Naive B cell (primary cell): ENCODE results near the gene CHST4. TPM values are rescaled to one million over a fixed set of nuclear protein-coding genes. Genes with fewer than 3 reads are reported as not detected.
"Not testable (repeated sequence)": the region's sequence is repeated elsewhere in the genome, so short reads cannot be mapped to it uniquely, and the experiment has no call there.

Experiments
- ATAC-seq, 2 donors: fragments of 150-1000 bp; cut with Tn5 transposase; 2 replicates each; pipeline ENCODE4 v1.10.0; 2021; ENCODE audit warnings: low read depth in 2 of 2, mild to moderate bottlenecking in 2 of 2, moderate library complexity in 2 of 2
- DNase-seq: peaks from one replicate; pipeline ENCODE4 v3.0.0; 2022
- H3K27ac Mint-ChIP-seq, 6 donors: one replicate each; pipeline ENCODE4 v1.8.0; 2020 to 2022; ENCODE audit warnings: mild to moderate bottlenecking in 6 of 6, mixed read lengths in 6 of 6, moderate library complexity in 5 of 6, inconsistent platforms in 2 of 6
- H3K27me3 Mint-ChIP-seq, 3 donors: one replicate each; pipeline ENCODE4 v1.8.0; 2021 to 2022; ENCODE audit warnings: mixed read lengths in 3 of 3, mild to moderate bottlenecking in 1 of 3
- H3K36me3 Mint-ChIP-seq, 2 donors: one replicate each; pipeline ENCODE4 v1.8.0; 2020 to 2022; ENCODE audit warnings: mixed read lengths in 2 of 2, inconsistent platforms in 1 of 2, mild to moderate bottlenecking in 1 of 2
- H3K4me1 Mint-ChIP-seq, 3 donors: one replicate each; pipeline ENCODE4 v1.8.0; 2020 to 2022; ENCODE audit warnings: mixed read lengths in 3 of 3, inconsistent platforms in 1 of 3, mild to moderate bottlenecking in 1 of 3, moderate library complexity in 1 of 3
- H3K4me3 Mint-ChIP-seq, 8 donors: one replicate each; pipeline ENCODE4 v1.8.0; 2020 to 2022; ENCODE audit warnings: mild to moderate bottlenecking in 8 of 8, mixed read lengths in 8 of 8, moderate library complexity in 8 of 8, inconsistent platforms in 2 of 8
- H3K9me3 Mint-ChIP-seq, 7 donors: one replicate each; pipeline ENCODE4 v1.8.0; 2020 to 2022; ENCODE audit warnings: mixed read lengths in 7 of 7, mild to moderate bottlenecking in 5 of 7, inconsistent platforms in 2 of 7, moderate library complexity in 1 of 7
- polyA plus RNA-seq, 6 donors: library from polyadenylated mRNA; unstranded; fragments of 300-500 nt; fragmentation: Illumina TruSeq; gene quantifications; one replicate each; pipeline ENCODE4 v1.2.3, GENCODE V29; 2021; ENCODE audit warnings: low read depth in 6 of 6

CHST4 gene
- polyA plus RNA-seq, 6 donors from 2014 or later = not detected

DNA sequence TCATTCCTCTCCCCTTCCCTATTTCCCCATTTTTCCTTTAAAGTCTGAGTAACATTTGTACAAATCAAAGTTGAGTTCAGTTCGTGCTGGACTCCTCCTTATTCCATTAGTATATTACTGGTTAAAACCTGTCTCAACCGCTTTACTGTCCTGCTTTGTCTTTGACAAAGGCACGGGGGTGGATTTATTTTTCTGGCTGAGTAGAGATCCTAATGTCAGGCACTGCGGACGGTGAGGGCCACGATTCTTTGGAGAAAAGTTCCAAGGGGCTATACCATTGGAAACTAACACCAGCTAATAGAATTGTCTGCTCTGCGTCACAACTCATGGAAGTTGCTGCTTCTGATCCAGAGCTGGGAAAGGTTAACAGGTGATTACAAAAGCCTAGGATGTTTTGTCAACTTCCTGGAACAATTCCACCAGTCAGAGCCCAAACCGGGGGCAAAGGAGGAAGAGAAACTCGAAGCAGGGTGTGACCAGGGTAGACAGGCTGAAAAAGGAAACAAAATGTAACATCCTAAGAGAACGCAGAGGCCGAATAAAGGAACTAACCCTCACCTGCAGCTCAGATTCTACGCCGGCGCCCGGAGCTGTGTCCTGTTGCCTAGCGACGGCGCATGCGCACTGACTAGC, 38.2 kb downstream of the CHST4 start:
- Mint-ChIP-seq H3K27me3 (no peaks in the 10 kb centered on the region), H3K9me3 (peaks cover 3 to 31% (median 20%) of the 10 kb centered on the region in 7 donors), H3K4me1 (peaks cover 32 to 50% (median 43%) of the 10 kb centered on the region in 3 donors), H3K27ac (peak overlapping the region; percentile 97 to 100 (median 99)), H3K36me3 (peaks cover 4 to 23% of the 10 kb centered on the region in 2 donors), H3K4me3 (peak overlapping the region; percentile 84 to 95 (median 91))
- DNase-seq (no peak), ATAC-seq (peak; percentile 86 to 87)

GRCh38 chr16:71565812-71566700, 39.8 kb downstream of the CHST4 start:
- DNase-seq (peak; percentile 33), ATAC-seq (no peak)
- Mint-ChIP-seq H3K36me3 (peaks cover 4 to 22% of the 10 kb centered on the region in 2 donors), H3K9me3 (peaks cover 3 to 23% (median 18%) of the 10 kb centered on the region in 7 donors), H3K4me3 (peak overlapping the region; percentile 84 to 95 (median 91)), H3K4me1 (peaks cover 35 to 50% (median 42%) of the 10 kb centered on the region in 3 donors), H3K27me3 (no peaks in the 10 kb centered on the region), H3K27ac (peak overlapping the region; percentile 97 to 100 (median 99))

DNA sequence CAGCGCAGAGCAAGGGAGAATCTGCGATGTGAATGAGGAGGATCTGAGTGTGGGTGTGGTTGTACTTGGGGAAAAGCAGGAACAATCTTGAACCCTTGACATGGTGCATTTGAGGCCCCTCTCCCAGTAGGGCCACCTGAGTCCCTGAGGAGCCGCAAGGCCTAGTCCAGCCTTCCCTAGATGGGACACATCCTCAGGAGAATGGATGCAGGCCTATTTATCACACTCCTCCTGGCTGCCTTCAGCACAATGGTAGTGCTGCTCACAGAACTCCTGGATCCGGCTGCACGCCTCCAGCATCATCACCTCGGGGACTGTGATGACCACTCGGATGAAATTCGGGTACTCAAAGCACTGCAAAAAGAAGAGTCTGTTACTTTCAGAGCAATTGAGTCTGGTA, 41.7 kb downstream of the CHST4 start:
- H3K9me3 Mint-ChIP-seq = peaks cover under 1 to 9% (median 4%) of the 10 kb centered on the region in 7 donors
- peaks cover 4 to 14% of the 10 kb centered on the region in 2 donors for H3K36me3 Mint-ChIP-seq
- no peak for ATAC-seq
- no peak for DNase-seq
- H3K4me1 Mint-ChIP-seq = peaks cover 35 to 43% (median 42%) of the 10 kb centered on the region in 3 donors
- peak overlapping the region in 5 of 6 donors; percentile 42 to 64 (median 58) for H3K27ac Mint-ChIP-seq
- no peaks in the 10 kb centered on the region for H3K27me3 Mint-ChIP-seq
- H3K4me3 Mint-ChIP-seq = peak overlapping the region in 1 of 8 donors; percentile 30

DNA sequence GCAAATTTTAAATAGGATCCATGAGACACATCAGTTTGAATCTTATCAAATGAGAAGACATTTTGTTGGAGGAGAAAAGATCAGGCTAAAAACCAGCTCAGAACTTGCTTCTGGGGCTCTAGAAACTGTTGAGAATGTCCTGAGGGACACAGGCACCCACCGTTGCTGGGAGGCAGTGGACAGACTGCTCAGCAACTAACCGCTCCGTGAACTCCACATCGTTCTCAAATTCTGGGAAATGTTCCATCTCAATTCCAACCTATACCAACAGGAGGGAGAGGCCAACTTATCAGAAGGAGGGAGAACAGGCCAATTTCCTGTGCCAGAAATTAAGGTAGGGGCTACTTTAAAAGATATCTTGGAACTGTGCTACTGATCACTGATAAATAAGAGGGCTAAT, 42.3 kb downstream of the CHST4 start:
- H3K9me3 Mint-ChIP-seq = peaks cover 0 to 9% (median 4%) of the 10 kb centered on the region in 7 donors
- peak overlapping the region in 5 of 6 donors; percentile 4 to 60 (median 25) for H3K27ac Mint-ChIP-seq
- H3K36me3 Mint-ChIP-seq = peaks cover 4 to 14% of the 10 kb centered on the region in 2 donors
- H3K4me3 Mint-ChIP-seq = no peak overlapping the region
- ATAC-seq (no peak), DNase-seq (no peak)
- H3K27me3 Mint-ChIP-seq = no peaks in the 10 kb centered on the region
- peaks cover 35 to 43% (median 42%) of the 10 kb centered on the region in 3 donors for H3K4me1 Mint-ChIP-seq

GRCh38 chr16:71569621-71570020, 43.4 kb downstream of the CHST4 start:
- peaks cover 4 to 7% of the 10 kb centered on the region in 2 donors for H3K36me3 Mint-ChIP-seq

DNA sequence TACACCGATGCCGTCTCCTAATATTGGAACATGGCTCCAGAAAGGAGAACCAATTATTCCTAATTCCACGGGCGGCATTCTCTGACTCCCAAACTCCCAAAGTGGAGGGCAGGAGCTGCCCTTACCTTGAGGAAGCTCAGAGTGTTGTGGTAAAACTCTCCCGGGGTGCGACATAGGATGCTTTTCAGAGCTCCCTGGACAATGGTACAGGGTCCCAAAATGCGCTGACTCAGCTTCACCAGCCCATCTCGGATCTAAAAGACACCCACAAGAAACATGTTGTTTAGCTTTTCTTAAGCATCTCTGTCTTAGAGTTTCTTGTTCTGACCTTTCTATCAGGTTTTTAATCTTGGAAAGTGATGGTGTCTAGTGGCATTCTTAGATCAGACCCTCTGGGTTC, 43.9 kb downstream of the CHST4 start:
- H3K36me3 Mint-ChIP-seq = peaks cover 4 to 7% of the 10 kb centered on the region in 2 donors
- no peak overlapping the region for H3K27ac Mint-ChIP-seq
- peaks cover 0 to 3% (median 0%) of the 10 kb centered on the region in 7 donors for H3K9me3 Mint-ChIP-seq
- ATAC-seq (no peak), DNase-seq (no peak)
- H3K4me3 Mint-ChIP-seq = no peak overlapping the region
- no peaks in the 10 kb centered on the region for H3K27me3 Mint-ChIP-seq
- H3K4me1 Mint-ChIP-seq = peaks cover 24 to 40% (median 29%) of the 10 kb centered on the region in 3 donors

More at GRCh38 chr16:71569621-71570020, 43.4 kb downstream of the CHST4 start:
- Mint-ChIP-seq H3K27me3 (no peaks in the 10 kb centered on the region), H3K4me3 (peak overlapping the region in 1 of 8 donors; percentile 73), H3K27ac (peak overlapping the region in 2 of 6 donors; percentile 6 to 87), H3K9me3 (peaks cover 0 to 3% (median under 1%) of the 10 kb centered on the region in 7 donors), H3K4me1 (peaks cover 28 to 39% (median 34%) of the 10 kb centered on the region in 3 donors)
- ATAC-seq = no peak
- DNase-seq = no peak

GRCh38 chr16:71572497-71573116, 46.4 kb downstream of the CHST4 start:
- peaks cover 2 to 4% of the 10 kb centered on the region in 2 donors for H3K36me3 Mint-ChIP-seq
- H3K27ac Mint-ChIP-seq = peak overlapping the region in 2 of 6 donors; percentile 46 to 76
- H3K9me3 Mint-ChIP-seq = no peaks in the 10 kb centered on the region
- H3K4me3 Mint-ChIP-seq = no peak overlapping the region
- ATAC-seq (no peak), DNase-seq (no peak)
- H3K27me3 Mint-ChIP-seq = peaks cover 5 to 8% (median 6%) of the 10 kb centered on the region in 3 donors
- H3K4me1 Mint-ChIP-seq = peaks cover 5 to 17% (median 7%) of the 10 kb centered on the region in 3 donors

DNA sequence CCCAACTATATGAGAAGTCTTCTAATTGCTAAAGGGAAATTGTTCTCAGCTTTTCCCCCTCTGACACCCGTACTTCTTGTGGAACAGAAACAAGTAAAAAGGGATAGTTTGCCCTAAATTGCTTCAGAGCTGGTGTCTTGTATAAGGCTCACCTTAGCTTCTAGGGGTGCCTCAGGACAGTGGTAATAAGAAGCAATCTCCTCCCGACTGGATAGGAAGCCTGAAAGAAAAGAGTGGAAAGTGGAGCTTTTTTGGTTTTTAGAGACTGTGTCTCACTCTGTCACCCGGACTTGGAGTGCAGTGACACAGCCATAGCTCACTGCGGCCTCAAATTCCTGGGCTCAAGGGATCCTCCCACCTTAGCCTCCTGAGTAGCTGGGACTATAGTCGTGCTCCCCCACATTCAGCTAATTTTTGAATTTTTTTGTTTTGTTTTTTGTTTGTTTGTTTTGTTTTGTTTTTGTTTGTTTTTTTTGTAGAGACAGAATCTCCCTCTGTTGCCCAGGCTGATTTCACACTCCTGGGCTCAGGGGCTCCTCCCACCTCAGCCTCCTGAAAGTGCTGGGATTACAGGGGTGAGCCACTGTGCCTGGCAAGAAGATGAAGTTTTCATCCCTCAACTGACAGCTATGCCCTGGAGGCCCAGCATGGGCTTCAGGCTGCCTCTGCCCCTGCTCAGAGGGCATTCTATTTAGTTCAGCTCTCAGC, 47.3 kb downstream of the CHST4 start:
- peaks cover 8% of the 10 kb centered on the region in 3 donors for H3K27me3 Mint-ChIP-seq
- no peak for DNase-seq
- H3K36me3 Mint-ChIP-seq = peaks cover 0 to 5% of the 10 kb centered on the region in 2 donors
- peaks cover 1 to 9% (median 3%) of the 10 kb centered on the region in 3 donors for H3K4me1 Mint-ChIP-seq
- H3K9me3 Mint-ChIP-seq = no peaks in the 10 kb centered on the region
- ATAC-seq = no peak
- H3K4me3 Mint-ChIP-seq = peak overlapping the region in 3 of 8 donors; percentile 10 to 69 (median 15)
- peak overlapping the region in 2 of 6 donors; percentile 10 to 67 for H3K27ac Mint-ChIP-seq

DNA sequence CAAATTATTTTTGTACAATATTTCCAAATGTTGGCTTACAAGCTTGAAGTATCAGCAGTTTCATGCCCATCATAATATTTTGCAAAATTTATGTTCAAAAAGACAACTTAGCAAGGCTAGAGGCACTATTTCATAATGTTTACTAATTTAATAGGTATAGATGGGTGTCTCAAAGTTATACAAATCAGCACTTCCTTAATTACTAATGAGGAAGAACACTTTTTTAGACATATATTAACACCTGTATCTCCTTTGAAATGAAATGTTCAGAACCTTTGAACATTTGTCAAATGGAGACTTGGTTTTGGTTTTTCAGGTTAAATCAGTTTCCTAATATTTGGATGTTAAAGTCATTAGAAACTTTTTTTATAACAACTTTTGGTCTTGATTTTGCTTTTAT, 48.5 kb downstream of the CHST4 start:
- Mint-ChIP-seq H3K4me1 (peaks cover 0 to 8% (median 2%) of the 10 kb centered on the region in 3 donors), H3K27me3 (peaks cover 8% of the 10 kb centered on the region in 3 donors), H3K9me3 (no peaks in the 10 kb centered on the region), H3K36me3 (peaks cover 0 to 5% of the 10 kb centered on the region in 2 donors), H3K4me3 (no peak overlapping the region), H3K27ac (no peak overlapping the region)
- DNase-seq (no peak), ATAC-seq (peak; percentile 54 to 63)

DNA sequence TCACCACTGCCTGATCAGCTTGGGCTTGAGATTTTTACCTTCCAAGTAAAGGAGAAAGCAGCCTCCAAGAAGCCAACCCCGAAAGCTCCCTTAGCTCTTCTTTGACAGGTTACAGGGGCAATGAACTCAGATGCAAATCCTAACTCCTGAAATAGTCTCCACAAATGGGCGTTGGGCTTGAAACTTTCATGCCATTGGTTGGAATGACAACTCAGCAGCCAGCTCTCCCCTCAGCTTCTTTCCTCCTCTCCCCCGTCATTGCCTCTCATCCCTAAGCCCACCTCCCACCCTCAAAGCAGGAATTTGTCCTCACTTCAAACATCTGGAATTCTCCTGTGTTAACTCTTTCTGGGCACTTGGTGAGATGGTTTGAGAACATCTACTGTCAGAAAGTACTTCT, 50.7 kb downstream of the CHST4 start, which contains the start of gene TAT:
TAT (minus strand) TSS at position 122 of the 400 bp plus-strand sequence. CDS start 677 bp downstream, outside the sequence.
- Mint-ChIP-seq H3K36me3 (peaks cover 0 to 5% of the 10 kb centered on the region in 2 donors), H3K27ac (peak within 1 kb of the TSS in 1 of 6 donors; percentile 75), H3K27me3 (peaks cover 8 to 18% (median 8%) of the 10 kb centered on the region in 3 donors), H3K9me3 (no peaks in the 10 kb centered on the region), H3K4me1 (peaks cover 0 to 8% (median 7%) of the 10 kb centered on the region in 3 donors), H3K4me3 (no peak within 1 kb of the TSS)
- no peak for ATAC-seq
- no peak for DNase-seq

GRCh38 chr16:71582553-71582848, 56.3 kb downstream of the CHST4 start:
- H3K27ac Mint-ChIP-seq, ATAC-seq: not testable (repeated sequence)
- peaks cover 10 to 21% (median 15%) of the 10 kb centered on the region in 3 donors for H3K27me3 Mint-ChIP-seq

DNA sequence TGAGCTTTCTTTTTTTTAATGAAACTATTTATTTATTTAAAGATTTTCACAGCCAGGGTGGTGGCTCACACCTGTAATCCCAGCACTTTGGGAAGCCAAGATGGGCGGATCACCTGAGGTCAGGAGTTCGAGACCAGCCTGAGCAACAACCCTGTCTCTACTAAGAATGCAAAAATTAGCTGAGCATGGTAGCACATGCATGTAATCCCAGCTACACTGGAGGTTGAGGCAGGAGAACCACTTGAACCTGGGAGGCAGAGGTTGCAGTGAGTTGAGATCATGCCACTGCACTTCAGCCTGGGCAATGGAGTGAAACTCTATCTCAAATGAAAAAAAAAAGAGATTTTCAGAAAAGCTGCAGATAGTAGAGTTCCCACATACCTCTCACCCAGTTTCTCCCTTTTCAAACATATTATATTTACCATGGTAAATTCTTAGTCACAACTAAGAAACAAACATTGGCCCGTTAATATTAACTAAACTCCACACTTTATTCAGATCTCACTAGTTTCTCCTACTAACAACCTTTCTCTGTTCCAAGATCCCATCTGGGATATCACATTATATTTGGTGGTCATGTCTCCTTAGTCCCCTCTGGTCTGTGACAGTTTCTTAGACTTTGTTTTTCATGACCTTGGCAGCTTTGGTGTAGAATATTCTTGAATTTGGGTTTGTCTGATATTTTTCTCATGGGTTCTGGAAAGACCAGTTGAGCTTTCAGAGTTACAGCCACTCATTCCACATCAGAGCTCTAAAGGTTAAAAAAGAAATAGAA, 58.5 kb downstream of the CHST4 start:
- Mint-ChIP-seq H3K4me3 (no peak overlapping the region), H3K9me3 (peaks cover 0 to 9% (median 0%) of the 10 kb centered on the region in 7 donors), H3K4me1 (peaks cover 6 to 19% (median 12%) of the 10 kb centered on the region in 3 donors), H3K27me3 (peaks cover 13 to 24% (median 15%) of the 10 kb centered on the region in 3 donors), H3K36me3 (peaks cover 0 to 5% of the 10 kb centered on the region in 2 donors), H3K27ac (no peak overlapping the region)
- DNase-seq (no peak), ATAC-seq (no peak)

More at GRCh38 chr16:71582553-71582848, 56.3 kb downstream of the CHST4 start:
- peaks cover 3 to 15% (median 8%) of the 10 kb centered on the region in 3 donors for H3K4me1 Mint-ChIP-seq
- not testable (repeated sequence) for H3K9me3 Mint-ChIP-seq, H3K4me3 Mint-ChIP-seq, H3K36me3 Mint-ChIP-seq, DNase-seq
